LNCaP clone FGC (cell line): ENCODE data around the gene ADAMTSL2.

Experiments used
- DNase-seq: peaks from one replicate; pipeline ENCODE4 v3.0.0-alpha.2; 2011; ENCODE audit warnings: low read depth
- H3K4me3 ChIP-seq: 2 replicates; pipeline ENCODE4 v1.5.1; 2011; ENCODE audit warnings: mild to moderate bottlenecking, low read depth, low read length, control low read depth
- CTCF ChIP-seq: IDR thresholded peaks from 2 replicates; pipeline ENCODE4 v1.5.1; 2012; ENCODE audit warnings: mild to moderate bottlenecking; ENCODE audit not compliant: control insufficient read depth, insufficient read depth; ENCODE audit errors: extremely low read depth

ADAMTSL2 gene

GRCh38 chr9:133571896-133572595 lies 37.5 kb downstream of the ADAMTSL2 start:
- no peak for TF ChIP-seq CTCF
- no peak overlapping the region for H3K4me3 ChIP-seq
- DNase-seq: no peak

- H3K4me3 ChIP-seq: no peak overlapping the region
- peak; percentile 76 for DNase-seq
- TF ChIP-seq CTCF: no peak
These were observed 38.4 kb downstream of the ADAMTSL2 start for GRCh38 chr9:133572821-133573361.

GRCh38 chr9:133573791-133574515 lies 39.4 kb downstream of the ADAMTSL2 start:
- no peak for DNase-seq
- H3K4me3 ChIP-seq: no peak overlapping the region
- TF ChIP-seq CTCF: no peak

GRCh38 chr9:133574771-133575170 lies 40.3 kb downstream of the ADAMTSL2 start:
- DNase-seq: no peak
- TF ChIP-seq CTCF: no peak
- no peak overlapping the region for H3K4me3 ChIP-seq

- TF ChIP-seq CTCF: no peak
- no peak for DNase-seq
- no peak overlapping the region for H3K4me3 ChIP-seq
These were observed 40.9 kb downstream of the ADAMTSL2 start for GRCh38 chr9:133575186-133576030.

GRCh38 chr9:133576031-133576874 lies 41.7 kb downstream of the ADAMTSL2 start:
- H3K4me3 ChIP-seq: no peak overlapping the region
- no peak for DNase-seq
- no peak for TF ChIP-seq CTCF
